A549 (cell line): Measurements from ENCODE around the gene FSTL5. TPM values are rescaled to one million over a fixed set of nuclear protein-coding genes. Genes with fewer than 3 reads are reported as not detected.

Experiments
- ATAC-seq, 2 experiments: fragments of 200-7000 bp in 1 of 2; fragments of >200 bp in 1 of 2; cut with Nextera tagmentation in 1 of 2; cut with Tn5 transposase in 1 of 2; 3 replicates each; pipeline versions ENCODE4 v1.8.0 to v1.9.1; 2018 to 2020; ENCODE audit warnings: mild to moderate bottlenecking in 1 of 2, moderate library complexity in 1 of 2
- CTCF ChIA-PET: fragments of 300-600 bp; sonication (Branson Sonifier 250); formaldehyde crosslinking; extraction: SDS; loops from one replicate; lab custom pipeline; 2021; ENCODE audit warnings: antibody characterized with exemption, inconsistent platforms; lab: Yijun Ruan, JAX
- POLR2A ChIA-PET: fragments of 350-600 bp; formaldehyde crosslinking; extraction: SDS; loops from one replicate; lab custom pipeline; 2021; ENCODE audit warnings: antibody characterized with exemption, inconsistent platforms; lab: Yijun Ruan, JAX
- DNase-seq, 2 experiments: peaks; one replicate each; pipeline versions ENCODE4 v3.0.0 to v3.0.0-alpha.2; 2011 to 2016; ENCODE audit warnings: low read depth in 1 of 2, low spot score in 1 of 2
- FAIRE-seq: peaks from 2 replicates; lab custom pipeline; 2011; peaks lifted over from hg19 to GRCh38; lab: Jason Lieb, UNC
- H3K27ac ChIP-seq, 2 experiments: fragments of >200 bp; sonication (Bioruptor Twin); formaldehyde crosslinking; 3 replicates each; pipeline ENCODE4 v1.5.1; 2016 to 2017
- H3K4me1 ChIP-seq: fragments of >200 bp; sonication (Bioruptor Twin); formaldehyde crosslinking; 3 replicates; pipeline ENCODE4 v1.6.1; 2016
- H3K4me2 ChIP-seq: fragments of >200 bp; sonication (Bioruptor Twin); formaldehyde crosslinking; 3 replicates; pipeline ENCODE4 v1.6.1; 2016
- H3K4me3 ChIP-seq: fragments of >200 bp; sonication (Bioruptor Twin); formaldehyde crosslinking; 3 replicates; pipeline ENCODE4 v1.5.1; 2016
- H3K9me3 ChIP-seq: fragments of >200 bp; sonication (Bioruptor Twin); formaldehyde crosslinking; 3 replicates; pipeline ENCODE4 v1.6.1; 2016
- CBX8 ChIP-seq: fragments of 200-600 bp; sonication (generic); IDR thresholded peaks from 2 replicates; pipeline ENCODE4 v1.6.1; 2016
- EHF ChIP-seq: fragments of 250-450 bp; sonication (Bioruptor Pico); IDR thresholded peaks from 2 replicates; pipeline ENCODE4 v1.5.0; 2020; ENCODE audit warnings: mild to moderate bottlenecking
- EP300 ChIP-seq, 2 experiments: fragments of >200 bp; sonication (Bioruptor Twin); formaldehyde crosslinking; IDR thresholded peaks; 2 replicates in 1 of 2; 3 replicates in 1 of 2; pipeline ENCODE4 v1.6.1; 2016 to 2017
- ESRRA ChIP-seq: fragments of 150-350 bp; IDR thresholded peaks from 2 replicates; pipeline ENCODE4 v1.6.1; 2014; ENCODE audit warnings: mild to moderate bottlenecking, low read length, borderline replicate concordance
- FOSB ChIP-seq: fragments of 250-450 bp; sonication (Bioruptor Pico); IDR thresholded peaks from 2 replicates; pipeline ENCODE4 v1.5.0; 2020; ENCODE audit warnings: mild to moderate bottlenecking, moderate library complexity
- FOSL2 ChIP-seq, 2 experiments: fragments of 450-650 bp in 1 of 2; fragments of >200 bp in 1 of 2; sonication (Bioruptor Twin) in 1 of 2; formaldehyde crosslinking; IDR thresholded peaks; 2 replicates each; pipeline versions ENCODE4 v1.5.0 to v1.6.1; 2016 to 2020; ENCODE audit warnings: mild to moderate bottlenecking in 1 of 2, moderate library complexity in 1 of 2
- HDAC2 ChIP-seq: fragments of 200-600 bp; sonication (generic); IDR thresholded peaks from 2 replicates; pipeline ENCODE4 v1.6.1; 2016
- HEYL ChIP-seq: fragments of 250-450 bp; sonication (Bioruptor Pico); IDR thresholded peaks from 2 replicates; pipeline ENCODE4 v1.8.0; 2021; ENCODE audit warnings: mild to moderate bottlenecking, moderate library complexity
- HOXA7 ChIP-seq: fragments of 250-450 bp; sonication (Bioruptor Pico); IDR thresholded peaks from 2 replicates; pipeline ENCODE4 v1.5.0; 2020; ENCODE audit warnings: mild to moderate bottlenecking, moderate library complexity
- JUN ChIP-seq, 2 experiments: fragments of >200 bp; sonication (Bioruptor Twin); formaldehyde crosslinking; IDR thresholded peaks; 2 replicates in 1 of 2; 3 replicates in 1 of 2; pipeline ENCODE4 v1.6.1; 2016 to 2017
- MYC ChIP-seq: IDR thresholded peaks from 2 replicates; pipeline ENCODE4 v1.6.1; 2012; ENCODE audit warnings: mild to moderate bottlenecking, inconsistent platforms, low read length, improper control_type of control experiment, borderline replicate concordance
- NPAS2 ChIP-seq: fragments of 250-450 bp; sonication (Bioruptor Pico); IDR thresholded peaks from 2 replicates; pipeline ENCODE4 v1.8.0; 2022; ENCODE audit warnings: mild to moderate bottlenecking, moderate library complexity, borderline replicate concordance
- PHF8 ChIP-seq: fragments of 200-600 bp; sonication (generic); IDR thresholded peaks from 2 replicates; pipeline ENCODE4 v1.6.1; 2016; ENCODE audit warnings: low read depth, mild to moderate bottlenecking, antibody characterized with exemption, moderate library complexity, borderline replicate concordance
- POLR2A ChIP-seq: IDR thresholded peaks from 2 replicates; pipeline ENCODE4 v1.6.1; 2012; ENCODE audit warnings: mild to moderate bottlenecking, low read length
- ZFP36 ChIP-seq: fragments of 450-650 bp; IDR thresholded peaks from 2 replicates; pipeline ENCODE4 v1.6.1; 2014; ENCODE audit warnings: borderline replicate concordance; ENCODE audit not compliant: partially characterized antibody
- ZNF302 ChIP-seq: fragments of 250-450 bp; sonication (Bioruptor Pico); IDR thresholded peaks from 2 replicates; pipeline ENCODE4 v1.9.0; 2021; ENCODE audit warnings: inconsistent platforms, mild to moderate bottlenecking, moderate library complexity
- WGBS: methylation state at CpG from one replicate; pipeline ENCODE4 v1.1.6; 2017; ENCODE audit errors: missing lambda C conversion rate; 5-methylcytosine and 5-hydroxymethylcytosine counted together
- polyA plus RNA-seq, 4 experiments: library from polyadenylated mRNA; depleted of rRNA in 3 of 4; stranded (reverse); fragments of >200 nt; fragmentation: RNase III in 1 of 4; extraction: RNeasy Plus Mini Kit Qiagen cat#74134 plus additional on column Dnase treatment in 1 of 4; gene quantifications; 2 replicates in 3 of 4; 3 replicates in 1 of 4; pipeline ENCODE4 v1.2.3, GENCODE V29; 2011 to 2017
- TF ChIP-seq, protein P1 (sequence below): IDR thresholded peaks from 2 replicates; pipeline ENCODE4 v1.6.1; 2012; ENCODE audit warnings: low read depth, borderline replicate concordance
- TF ChIP-seq, protein P2 (sequence below): fragments of >200 bp; sonication (Bioruptor Twin); formaldehyde crosslinking; IDR thresholded peaks from 3 replicates; pipeline ENCODE4 v1.6.1; 2016
- TF ChIP-seq, protein P3 (sequence below): fragments of 200-600 bp; sonication (generic); IDR thresholded peaks from 2 replicates; pipeline ENCODE4 v1.6.1; 2016; ENCODE audit warnings: antibody characterized with exemption, mild to moderate bottlenecking, moderate library complexity

Gene FSTL5
- polyA plus RNA-seq, 2 of the 4 experiments (the other 2 are of a cell fraction), result 0.06 to 0.10 TPM

GRCh38 chr4:161350946-161351345, 812.9 kb downstream of the FSTL5 start:
- no peak for DNase-seq
- Histone ChIP-seq H3K4me1 (no peaks in the 10 kb centered on the region), H3K4me2 (no peak overlapping the region), H3K9me3 (no peaks in the 10 kb centered on the region), H3K4me3 (no peak overlapping the region), H3K27ac (no peak overlapping the region)
- ChIA-PET CTCF (no interaction called here), POLR2A (no interaction called here)
- 23% methylated on average over 3 of the region's 3 CpGs for WGBS
- TF ChIP-seq HOXA7 (CRISPR knock-in tag) (no peak), MYC (no peak), FOSL2 (IDR thresholded peaks at IDR 0.05) (no peak), FOSL2 (CRISPR knock-in tag; IDR thresholded peaks at IDR 0.05) (no peak), HDAC2 (no peak), EP300 (IDR thresholded peaks at IDR 0.05) (no peak), PHF8 (no peak), CBX8 (no peak), HEYL (CRISPR knock-in tag) (no peak), JUN (IDR thresholded peaks at IDR 0.05) (no peak), NPAS2 (CRISPR knock-in tag) (no peak), EHF (CRISPR knock-in tag) (no peak), FOSB (CRISPR knock-in tag) (no peak), POLR2A (no peak)
- TF ChIP-seq, protein P1, sequence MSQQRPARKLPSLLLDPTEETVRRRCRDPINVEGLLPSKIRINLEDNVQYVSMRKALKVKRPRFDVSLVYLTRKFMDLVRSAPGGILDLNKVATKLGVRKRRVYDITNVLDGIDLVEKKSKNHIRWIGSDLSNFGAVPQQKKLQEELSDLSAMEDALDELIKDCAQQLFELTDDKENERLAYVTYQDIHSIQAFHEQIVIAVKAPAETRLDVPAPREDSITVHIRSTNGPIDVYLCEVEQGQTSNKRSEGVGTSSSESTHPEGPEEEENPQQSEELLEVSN, result no peak
- TF ChIP-seq, protein P2, sequence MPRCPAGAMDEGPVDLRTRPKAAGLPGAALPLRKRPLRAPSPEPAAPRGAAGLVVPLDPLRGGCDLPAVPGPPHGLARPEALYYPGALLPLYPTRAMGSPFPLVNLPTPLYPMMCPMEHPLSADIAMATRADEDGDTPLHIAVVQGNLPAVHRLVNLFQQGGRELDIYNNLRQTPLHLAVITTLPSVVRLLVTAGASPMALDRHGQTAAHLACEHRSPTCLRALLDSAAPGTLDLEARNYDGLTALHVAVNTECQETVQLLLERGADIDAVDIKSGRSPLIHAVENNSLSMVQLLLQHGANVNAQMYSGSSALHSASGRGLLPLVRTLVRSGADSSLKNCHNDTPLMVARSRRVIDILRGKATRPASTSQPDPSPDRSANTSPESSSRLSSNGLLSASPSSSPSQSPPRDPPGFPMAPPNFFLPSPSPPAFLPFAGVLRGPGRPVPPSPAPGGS, result no peak
- TF ChIP-seq, protein P3, sequence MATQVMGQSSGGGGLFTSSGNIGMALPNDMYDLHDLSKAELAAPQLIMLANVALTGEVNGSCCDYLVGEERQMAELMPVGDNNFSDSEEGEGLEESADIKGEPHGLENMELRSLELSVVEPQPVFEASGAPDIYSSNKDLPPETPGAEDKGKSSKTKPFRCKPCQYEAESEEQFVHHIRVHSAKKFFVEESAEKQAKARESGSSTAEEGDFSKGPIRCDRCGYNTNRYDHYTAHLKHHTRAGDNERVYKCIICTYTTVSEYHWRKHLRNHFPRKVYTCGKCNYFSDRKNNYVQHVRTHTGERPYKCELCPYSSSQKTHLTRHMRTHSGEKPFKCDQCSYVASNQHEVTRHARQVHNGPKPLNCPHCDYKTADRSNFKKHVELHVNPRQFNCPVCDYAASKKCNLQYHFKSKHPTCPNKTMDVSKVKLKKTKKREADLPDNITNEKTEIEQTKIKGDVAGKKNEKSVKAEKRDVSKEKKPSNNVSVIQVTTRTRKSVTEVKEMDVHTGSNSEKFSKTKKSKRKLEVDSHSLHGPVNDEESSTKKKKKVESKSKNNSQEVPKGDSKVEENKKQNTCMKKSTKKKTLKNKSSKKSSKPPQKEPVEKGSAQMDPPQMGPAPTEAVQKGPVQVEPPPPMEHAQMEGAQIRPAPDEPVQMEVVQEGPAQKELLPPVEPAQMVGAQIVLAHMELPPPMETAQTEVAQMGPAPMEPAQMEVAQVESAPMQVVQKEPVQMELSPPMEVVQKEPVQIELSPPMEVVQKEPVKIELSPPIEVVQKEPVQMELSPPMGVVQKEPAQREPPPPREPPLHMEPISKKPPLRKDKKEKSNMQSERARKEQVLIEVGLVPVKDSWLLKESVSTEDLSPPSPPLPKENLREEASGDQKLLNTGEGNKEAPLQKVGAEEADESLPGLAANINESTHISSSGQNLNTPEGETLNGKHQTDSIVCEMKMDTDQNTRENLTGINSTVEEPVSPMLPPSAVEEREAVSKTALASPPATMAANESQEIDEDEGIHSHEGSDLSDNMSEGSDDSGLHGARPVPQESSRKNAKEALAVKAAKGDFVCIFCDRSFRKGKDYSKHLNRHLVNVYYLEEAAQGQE, result no peak
- no peak for ATAC-seq
- no peak for FAIRE-seq

DNA sequence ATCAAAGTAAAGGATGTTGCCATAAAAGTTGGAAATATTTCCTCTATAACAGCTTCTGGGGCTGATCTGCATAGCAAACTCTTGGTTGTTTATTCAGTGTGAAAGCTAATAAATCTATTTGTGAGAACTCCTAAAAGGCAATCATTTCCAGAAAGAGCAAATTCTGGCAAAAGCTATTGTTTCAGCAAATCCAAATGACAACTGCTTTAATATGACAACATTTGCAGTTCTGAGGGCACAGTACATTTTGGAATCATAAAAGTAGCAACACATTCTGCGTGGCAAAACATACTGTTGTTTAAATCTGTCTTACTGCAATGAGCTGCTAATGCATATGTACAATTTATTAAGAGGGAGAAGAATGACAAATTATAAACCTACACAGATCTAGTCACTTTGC, 818.1 kb downstream of the FSTL5 start:
- ChIA-PET CTCF (no interaction called here), POLR2A (no interaction called here)
- TF ChIP-seq ESRRA, result no peak
- TF ChIP-seq ZFP36, result no peak
- no peak for TF ChIP-seq ZNF302 (CRISPR knock-in tag)
- no peak for DNase-seq
- Histone ChIP-seq H3K4me2 (no peak overlapping the region), H3K4me1 (no peaks in the 10 kb centered on the region), H3K4me3 (no peak overlapping the region), H3K9me3 (no peaks in the 10 kb centered on the region), H3K27ac (no peak overlapping the region)
- no peak for ATAC-seq
- WGBS, result 36% methylated on average over 1 of the region's 1 CpG
- FAIRE-seq, result no peak

DNA sequence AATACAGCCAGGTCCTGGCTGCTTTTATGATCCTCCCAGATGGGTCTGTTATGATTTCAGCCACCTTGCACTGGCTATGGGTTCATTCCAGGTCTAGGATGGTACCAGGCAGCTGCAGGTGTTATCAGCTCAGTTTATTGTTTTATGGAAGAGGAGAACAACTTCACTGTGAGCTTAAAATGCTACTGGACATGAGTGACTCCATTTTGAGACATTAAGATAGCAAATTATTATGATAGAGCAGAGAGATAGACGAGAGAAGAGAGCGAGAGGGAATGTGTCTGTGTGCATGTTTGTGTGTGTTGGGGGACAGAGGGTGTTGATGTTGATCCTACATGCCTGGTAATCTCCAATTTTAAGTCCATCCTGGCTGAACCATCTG, 820.2 kb downstream of the FSTL5 start:
- no peak for FAIRE-seq
- 31% methylated on average over 2 of the region's 2 CpGs for WGBS
- CTCF ChIA-PET, result no interaction called here
- no peak overlapping the region for H3K4me2 ChIP-seq
- no peak for TF ChIP-seq PHF8
- no peak for DNase-seq
- POLR2A ChIA-PET, result no interaction called here
- no peak for ATAC-seq
- no peaks in the 10 kb centered on the region for H3K4me1 ChIP-seq
- H3K9me3 ChIP-seq, result no peaks in the 10 kb centered on the region
- no peak overlapping the region for H3K4me3 ChIP-seq
- H3K27ac ChIP-seq, result no peak overlapping the region
